Measurements from ENCODE around the gene APOOL.
"Not testable (repeated sequence)": the region's sequence is repeated elsewhere in the genome, so short reads cannot be mapped to it uniquely, and the experiment has no call there.

The APOOL gene

GRCh38 chrX:85024044-85024443, 20.4 kb downstream of the APOOL start:
- no peaks in the 10 kb centered on the region for H3K4me1 ChIP-seq (ENCODE audit: control insufficient read depth, insufficient read depth, low read length)
- H3K36me3 ChIP-seq (ENCODE audit: control insufficient read depth, insufficient read depth, low read length), result no peaks in the 10 kb centered on the region
- H3K9ac ChIP-seq (ENCODE audit: low read depth, low read length), result no peak overlapping the region
- H3K4me3 ChIP-seq (ENCODE audit: low read depth, low read length), result no peak overlapping the region
- H3K27me3 ChIP-seq (ENCODE audit: control insufficient read depth, insufficient read depth, low read length), result no peaks in the 10 kb centered on the region
- H3K9me3 ChIP-seq (ENCODE audit: control insufficient read depth, insufficient read depth, low read length), result no peaks in the 10 kb centered on the region

- no peaks in the 10 kb centered on the region for H3K36me3 ChIP-seq (ENCODE audit: control insufficient read depth, insufficient read depth, low read length)
- no peaks in the 10 kb centered on the region for H3K9me3 ChIP-seq (ENCODE audit: control insufficient read depth, insufficient read depth, low read length)
- no peak overlapping the region for H3K4me3 ChIP-seq (ENCODE audit: low read depth, low read length)
- H3K27me3 ChIP-seq (ENCODE audit: control insufficient read depth, insufficient read depth, low read length), result no peaks in the 10 kb centered on the region
- no peaks in the 10 kb centered on the region for H3K4me1 ChIP-seq (ENCODE audit: control insufficient read depth, insufficient read depth, low read length)
- H3K9ac ChIP-seq (ENCODE audit: low read depth, low read length), result no peak overlapping the region
These were observed 20.9 kb downstream of the APOOL start for GRCh38 chrX:85024562-85024961.

- H3K27me3 ChIP-seq (ENCODE audit: control insufficient read depth, insufficient read depth, low read length), result no peaks in the 10 kb centered on the region
- no peaks in the 10 kb centered on the region for H3K36me3 ChIP-seq (ENCODE audit: control insufficient read depth, insufficient read depth, low read length)
- H3K9me3 ChIP-seq (ENCODE audit: control insufficient read depth, insufficient read depth, low read length), result no peaks in the 10 kb centered on the region
- no peaks in the 10 kb centered on the region for H3K4me1 ChIP-seq (ENCODE audit: control insufficient read depth, insufficient read depth, low read length)
- H3K9ac ChIP-seq (ENCODE audit: low read depth, low read length), result no peak overlapping the region
- no peak overlapping the region for H3K4me3 ChIP-seq (ENCODE audit: low read depth, low read length)
These were observed 22.5 kb downstream of the APOOL start for GRCh38 chrX:85026170-85026569.

GRCh38 chrX:85029043-85029442, 25.4 kb downstream of the APOOL start:
- H3K27me3 ChIP-seq (ENCODE audit: control insufficient read depth, insufficient read depth, low read length), result no peaks in the 10 kb centered on the region
- no peaks in the 10 kb centered on the region for H3K9me3 ChIP-seq (ENCODE audit: control insufficient read depth, insufficient read depth, low read length)
- H3K9ac ChIP-seq (ENCODE audit: low read depth, low read length), result no peak overlapping the region
- no peak overlapping the region for H3K4me3 ChIP-seq (ENCODE audit: low read depth, low read length)
- H3K4me1 ChIP-seq (ENCODE audit: control insufficient read depth, insufficient read depth, low read length), result no peaks in the 10 kb centered on the region
- no peaks in the 10 kb centered on the region for H3K36me3 ChIP-seq (ENCODE audit: control insufficient read depth, insufficient read depth, low read length)

GRCh38 chrX:85031505-85031904, 27.8 kb downstream of the APOOL start:
- H3K9ac ChIP-seq (ENCODE audit: low read depth, low read length), result no peak overlapping the region
- no peaks in the 10 kb centered on the region for H3K27me3 ChIP-seq (ENCODE audit: control insufficient read depth, insufficient read depth, low read length)
- no peak overlapping the region for H3K4me3 ChIP-seq (ENCODE audit: low read depth, low read length)
- H3K9me3 ChIP-seq (ENCODE audit: control insufficient read depth, insufficient read depth, low read length), result no peaks in the 10 kb centered on the region
- no peaks in the 10 kb centered on the region for H3K4me1 ChIP-seq (ENCODE audit: control insufficient read depth, insufficient read depth, low read length)
- no peaks in the 10 kb centered on the region for H3K36me3 ChIP-seq (ENCODE audit: control insufficient read depth, insufficient read depth, low read length)

DNA sequence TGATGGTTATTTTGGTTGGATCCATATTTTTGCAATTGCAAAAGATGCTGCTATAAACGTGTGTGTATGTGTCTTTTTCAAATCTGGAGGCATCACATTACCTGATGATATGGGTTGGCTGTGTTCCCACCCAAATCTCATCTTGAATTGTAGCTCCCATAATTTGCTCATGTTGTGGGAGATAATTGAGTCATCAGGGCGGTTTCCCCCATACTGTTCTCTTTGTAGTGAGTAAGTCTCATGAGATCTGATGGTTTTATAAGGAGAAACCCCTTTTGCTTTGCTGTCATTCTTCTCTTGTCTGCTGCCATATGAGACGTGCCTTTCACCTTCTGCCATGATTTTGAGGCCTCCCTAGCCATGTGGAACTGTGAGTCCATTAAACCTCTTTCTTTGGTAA, 33.4 kb downstream of the APOOL start:
- Histone ChIP-seq H3K4me1 (ENCODE audit: control insufficient read depth, insufficient read depth, low read length) (no peaks in the 10 kb centered on the region), H3K9me3 (ENCODE audit: control insufficient read depth, insufficient read depth, low read length) (no peaks in the 10 kb centered on the region)

GRCh38 chrX:85051627-85052026, 48.0 kb downstream of the APOOL start:
- Histone ChIP-seq H3K9ac (ENCODE audit: low read depth, low read length) (no peak overlapping the region), H3K27me3 (ENCODE audit: control insufficient read depth, insufficient read depth, low read length) (no peaks in the 10 kb centered on the region), H3K4me1 (ENCODE audit: control insufficient read depth, insufficient read depth, low read length) (no peaks in the 10 kb centered on the region), H3K9me3 (ENCODE audit: control insufficient read depth, insufficient read depth, low read length) (no peaks in the 10 kb centered on the region), H3K36me3 (ENCODE audit: control insufficient read depth, insufficient read depth, low read length) (no peaks in the 10 kb centered on the region), H3K4me3 (ENCODE audit: low read depth, low read length) (no peak overlapping the region)

More for the DNA sequence above, 33.4 kb downstream of the APOOL start:
- no peak overlapping the region for H3K9ac ChIP-seq (ENCODE audit: low read depth, low read length)
- H3K27me3 ChIP-seq (ENCODE audit: control insufficient read depth, insufficient read depth, low read length), result no peaks in the 10 kb centered on the region
- H3K4me3 ChIP-seq (ENCODE audit: low read depth, low read length), result no peak overlapping the region
- H3K36me3 ChIP-seq (ENCODE audit: control insufficient read depth, insufficient read depth, low read length), result no peaks in the 10 kb centered on the region

DNA sequence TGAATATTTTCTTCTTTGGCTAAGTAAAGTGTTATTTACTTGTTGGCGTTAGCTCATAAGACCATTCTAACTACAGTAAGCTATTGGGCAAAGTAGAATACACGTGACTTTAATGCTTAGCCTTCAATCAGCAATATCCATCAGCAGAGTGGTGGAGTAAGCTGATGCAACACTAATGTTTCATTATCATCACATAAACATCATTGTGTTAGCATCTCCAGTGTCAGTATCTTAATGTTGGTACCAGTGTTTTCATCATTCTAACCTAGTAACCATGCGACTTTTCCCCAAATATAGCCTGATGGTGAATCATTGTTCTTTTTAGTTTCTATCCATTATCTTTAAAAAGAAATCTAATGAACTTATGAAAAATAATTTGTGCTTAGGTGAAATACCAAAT, 48.5 kb downstream of the APOOL start:
- no peak overlapping the region for H3K9ac ChIP-seq (ENCODE audit: low read depth, low read length)
- H3K36me3 ChIP-seq (ENCODE audit: control insufficient read depth, insufficient read depth, low read length), result no peaks in the 10 kb centered on the region
- H3K27me3 ChIP-seq (ENCODE audit: control insufficient read depth, insufficient read depth, low read length), result no peaks in the 10 kb centered on the region
- no peak overlapping the region for H3K4me3 ChIP-seq (ENCODE audit: low read depth, low read length)
- H3K9me3 ChIP-seq (ENCODE audit: control insufficient read depth, insufficient read depth, low read length), result no peaks in the 10 kb centered on the region
- no peaks in the 10 kb centered on the region for H3K4me1 ChIP-seq (ENCODE audit: control insufficient read depth, insufficient read depth, low read length)

DNA sequence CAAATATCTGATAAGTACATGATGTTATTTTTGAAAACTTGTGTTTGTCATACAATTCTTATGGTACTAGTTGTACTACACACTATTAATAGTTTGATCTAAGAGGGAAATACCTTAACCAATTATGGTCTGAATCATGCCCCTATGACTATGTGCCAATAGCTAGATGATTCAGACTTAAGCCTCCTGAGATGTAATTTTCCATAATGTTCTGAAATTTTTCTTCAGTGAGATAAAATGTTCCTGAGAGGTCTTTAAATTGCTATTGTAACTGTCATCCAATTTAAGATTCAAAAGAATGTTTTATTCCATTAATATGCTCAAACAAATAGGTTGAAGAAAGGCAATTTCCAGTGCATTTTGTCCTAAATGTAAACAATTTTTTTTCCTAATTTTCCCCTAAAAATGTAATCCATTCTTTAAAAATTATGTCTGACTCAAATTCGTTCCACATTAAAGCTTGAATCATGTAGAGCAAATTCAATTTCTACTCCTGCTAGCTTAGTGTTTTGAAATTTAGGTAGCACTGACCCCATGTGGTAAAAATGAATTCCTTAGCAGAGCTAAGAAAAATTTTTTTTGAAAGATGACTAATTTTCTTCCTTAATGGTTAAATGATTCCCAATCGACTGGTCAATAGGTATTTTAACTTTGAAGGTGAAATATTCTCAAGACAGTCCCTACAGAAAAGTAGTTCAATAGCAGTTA, 49.1 kb downstream of the APOOL start:
- Histone ChIP-seq H3K9ac (ENCODE audit: low read depth, low read length) (no peak overlapping the region), H3K9me3 (ENCODE audit: control insufficient read depth, insufficient read depth, low read length) (no peaks in the 10 kb centered on the region), H3K27me3 (ENCODE audit: control insufficient read depth, insufficient read depth, low read length) (no peaks in the 10 kb centered on the region), H3K36me3 (ENCODE audit: control insufficient read depth, insufficient read depth, low read length) (no peaks in the 10 kb centered on the region), H3K4me1 (ENCODE audit: control insufficient read depth, insufficient read depth, low read length) (no peaks in the 10 kb centered on the region), H3K4me3 (ENCODE audit: low read depth, low read length) (no peak overlapping the region)

- Histone ChIP-seq H3K4me1 (ENCODE audit: control insufficient read depth, insufficient read depth, low read length) (no peaks in the 10 kb centered on the region), H3K9ac (ENCODE audit: low read depth, low read length) (no peak overlapping the region), H3K27me3 (ENCODE audit: control insufficient read depth, insufficient read depth, low read length) (no peaks in the 10 kb centered on the region), H3K36me3 (ENCODE audit: control insufficient read depth, insufficient read depth, low read length) (no peaks in the 10 kb centered on the region), H3K9me3 (ENCODE audit: control insufficient read depth, insufficient read depth, low read length) (no peaks in the 10 kb centered on the region), H3K4me3 (ENCODE audit: low read depth, low read length) (no peak overlapping the region)
These were observed 62.0 kb downstream of the APOOL start for GRCh38 chrX:85065512-85066198.

- H3K4me1 ChIP-seq (ENCODE audit: control insufficient read depth, insufficient read depth, low read length); H3K9ac ChIP-seq (ENCODE audit: low read depth, low read length); H3K27me3 ChIP-seq (ENCODE audit: control insufficient read depth, insufficient read depth, low read length); H3K4me3 ChIP-seq (ENCODE audit: low read depth, low read length); H3K9me3 ChIP-seq (ENCODE audit: control insufficient read depth, insufficient read depth, low read length); H3K36me3 ChIP-seq (ENCODE audit: control insufficient read depth, insufficient read depth, low read length): not testable (repeated sequence)
These were observed 73.6 kb downstream of the APOOL start for GRCh38 chrX:85077247-85077646.

DNA sequence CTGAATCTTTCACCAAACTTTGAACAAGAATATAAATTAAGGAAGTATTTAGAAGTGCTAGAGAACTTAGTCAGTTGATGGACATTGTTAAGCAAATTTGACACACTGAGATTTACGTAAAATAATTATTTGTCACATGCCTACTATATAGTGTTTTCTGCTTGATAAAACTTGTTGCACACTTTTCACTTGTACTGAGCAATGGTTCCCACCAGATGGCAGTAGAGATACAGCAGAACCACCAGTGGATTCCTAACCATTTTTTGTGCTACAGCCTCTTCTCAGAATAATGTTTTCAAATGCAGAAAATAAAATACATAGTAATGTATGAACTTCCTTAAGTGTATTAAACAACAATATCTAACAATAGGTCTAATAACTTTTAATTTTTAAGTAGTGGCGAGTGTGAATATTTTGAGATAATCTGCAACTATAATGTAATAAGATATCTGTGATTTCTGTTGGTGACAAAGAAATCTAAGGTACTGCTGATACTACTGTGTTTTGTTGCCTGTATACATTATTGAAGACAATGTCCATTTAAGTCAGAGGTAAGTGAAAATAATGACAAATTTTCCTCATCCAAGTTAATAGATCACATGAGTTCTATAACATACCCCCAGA, 81.2 kb downstream of the APOOL start:
- no peaks in the 10 kb centered on the region for H3K36me3 ChIP-seq (ENCODE audit: control insufficient read depth, insufficient read depth, low read length)
- no peaks in the 10 kb centered on the region for H3K9me3 ChIP-seq (ENCODE audit: control insufficient read depth, insufficient read depth, low read length)
- no peak overlapping the region for H3K4me3 ChIP-seq (ENCODE audit: low read depth, low read length)
- no peak overlapping the region for H3K9ac ChIP-seq (ENCODE audit: low read depth, low read length)
- no peaks in the 10 kb centered on the region for H3K27me3 ChIP-seq (ENCODE audit: control insufficient read depth, insufficient read depth, low read length)
- H3K4me1 ChIP-seq (ENCODE audit: control insufficient read depth, insufficient read depth, low read length), result no peaks in the 10 kb centered on the region
